ENCODE results near the gene PLPPR1. TPM values are rescaled to one million over a fixed set of nuclear protein-coding genes. Genes with fewer than 3 reads are reported as not detected.
"Not testable (repeated sequence)": the region's sequence is repeated elsewhere in the genome, so short reads cannot be mapped to it uniquely, and the experiment has no call there.

PLPPR1 gene
- total and polyA plus RNA-seq, 7 experiments from 2014 or later, result not detected

DNA sequence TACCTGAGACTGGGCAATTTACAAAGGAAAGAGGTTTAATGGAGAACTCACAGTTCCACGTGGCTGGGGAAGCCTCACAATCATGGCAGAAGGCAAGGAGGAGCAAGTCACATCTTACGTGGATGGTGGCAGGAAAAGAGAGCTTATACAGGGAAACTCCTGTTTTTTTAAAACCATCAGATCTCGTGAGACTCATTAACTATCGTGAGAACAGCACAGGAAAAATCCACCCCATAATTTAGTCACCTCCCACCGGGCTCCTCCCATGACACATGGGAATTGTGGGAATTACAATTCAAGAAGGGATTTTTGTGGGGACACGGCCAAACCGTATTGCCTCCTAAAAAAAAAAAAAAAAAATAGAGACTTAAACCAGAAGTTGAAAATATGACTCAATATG lies 11.1 kb downstream of the PLPPR1 start:
- H3K4me1 Mint-ChIP-seq; H3K4me3 Mint-ChIP-seq; H3K27ac Mint-ChIP-seq; intact Hi-C loops (cut with micrococcal nuclease); H3K27ac ChIP-seq (ENCODE audit: low read depth, low read length); DNase-seq; H3K36me3 ChIP-seq (ENCODE audit: control insufficient read depth in 2 of 3, insufficient read depth in 3 of 3, low read length in 3 of 3); CTCF ChIA-PET; H3K27me3 ChIP-seq (ENCODE audit: control insufficient read depth in 2 of 2, insufficient read depth in 2 of 2, low read length in 2 of 2); H3K9me3 ChIP-seq (ENCODE audit: control insufficient read depth in 2 of 3, low read length in 3 of 3); H3K4me1 ChIP-seq (ENCODE audit: control insufficient read depth in 2 of 2, insufficient read depth in 2 of 2, low read length in 2 of 2); H3K27me3 Mint-ChIP-seq; ATAC-seq; H3K9me3 Mint-ChIP-seq; POLR2A ChIA-PET; H3K36me3 Mint-ChIP-seq; H3K4me3 ChIP-seq (ENCODE audit: low read length): not testable (repeated sequence)

GRCh38 chr9:101047848-101048397 lies 19.4 kb downstream of the PLPPR1 start:
- Mint-ChIP-seq H3K27ac (no peak overlapping the region), H3K4me3 (no peak overlapping the region), H3K4me1 (peaks cover 0 to 2% (median 0%) of the 10 kb centered on the region in 7 donors), H3K36me3 (no peaks in the 10 kb centered on the region), H3K9me3 (peaks cover 0 to 7% (median 0%) of the 10 kb centered on the region in 11 donors), H3K27me3 (peaks cover 0 to 11% (median 0%) of the 10 kb centered on the region in 5 donors)
- DNase-seq (no peak), ATAC-seq (no peak)
- Histone ChIP-seq H3K36me3 (ENCODE audit: control insufficient read depth in 2 of 3, insufficient read depth in 3 of 3, low read length in 3 of 3) (no peaks in the 10 kb centered on the region), H3K4me3 (ENCODE audit: low read length) (no peak overlapping the region), H3K9me3 (ENCODE audit: control insufficient read depth in 2 of 3, low read length in 3 of 3) (no peaks in the 10 kb centered on the region), H3K4me1 (ENCODE audit: control insufficient read depth in 2 of 2, insufficient read depth in 2 of 2, low read length in 2 of 2) (no peaks in the 10 kb centered on the region), H3K27ac (ENCODE audit: low read depth, low read length) (no peak overlapping the region), H3K27me3 (ENCODE audit: control insufficient read depth in 2 of 2, insufficient read depth in 2 of 2, low read length in 2 of 2) (no peaks in the 10 kb centered on the region)
- ChIA-PET POLR2A (no interaction called here), CTCF (no interaction called here)
- intact Hi-C loops (cut with micrococcal nuclease), result no loop called here

DNA sequence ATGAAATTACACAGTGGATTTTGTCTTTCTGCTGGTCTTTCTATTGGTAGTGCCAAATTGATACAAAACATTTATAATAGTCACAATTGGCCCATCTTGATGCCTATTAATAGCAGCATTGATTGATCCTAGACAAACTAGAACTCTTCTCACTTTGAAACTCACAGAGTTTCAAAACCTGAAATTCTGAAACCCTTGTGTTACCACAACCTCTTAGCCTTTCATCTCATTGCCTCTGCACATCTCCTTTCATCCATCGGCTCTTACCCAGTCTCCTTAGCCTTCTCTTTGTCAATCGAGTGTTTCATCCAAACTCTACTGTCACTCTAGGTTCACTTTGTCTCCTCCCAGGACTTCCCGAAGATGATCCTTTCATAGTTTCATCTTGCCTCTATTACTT lies 22.1 kb downstream of the PLPPR1 start:
- ChIA-PET CTCF (no interaction called here), POLR2A (no interaction called here)
- Histone ChIP-seq H3K27me3 (ENCODE audit: control insufficient read depth in 2 of 2, insufficient read depth in 2 of 2, low read length in 2 of 2) (no peaks in the 10 kb centered on the region), H3K27ac (ENCODE audit: low read depth, low read length) (no peak overlapping the region), H3K4me1 (ENCODE audit: control insufficient read depth in 2 of 2, insufficient read depth in 2 of 2, low read length in 2 of 2) (no peaks in the 10 kb centered on the region), H3K4me3 (ENCODE audit: low read length) (no peak overlapping the region), H3K9me3 (ENCODE audit: control insufficient read depth in 2 of 3, low read length in 3 of 3) (no peaks in the 10 kb centered on the region), H3K36me3 (ENCODE audit: control insufficient read depth in 2 of 3, insufficient read depth in 3 of 3, low read length in 3 of 3) (no peaks in the 10 kb centered on the region)
- intact Hi-C loops (cut with micrococcal nuclease), result no loop called here
- Mint-ChIP-seq H3K9me3 (peaks cover 0 to 10% (median 2%) of the 10 kb centered on the region in 11 donors), H3K27me3 (peaks cover 0 to 27% (median 6%) of the 10 kb centered on the region in 5 donors), H3K4me3 (no peak overlapping the region), H3K27ac (no peak overlapping the region), H3K36me3 (no peaks in the 10 kb centered on the region), H3K4me1 (no peaks in the 10 kb centered on the region)
- no peak for ATAC-seq
- DNase-seq, result no peak

DNA sequence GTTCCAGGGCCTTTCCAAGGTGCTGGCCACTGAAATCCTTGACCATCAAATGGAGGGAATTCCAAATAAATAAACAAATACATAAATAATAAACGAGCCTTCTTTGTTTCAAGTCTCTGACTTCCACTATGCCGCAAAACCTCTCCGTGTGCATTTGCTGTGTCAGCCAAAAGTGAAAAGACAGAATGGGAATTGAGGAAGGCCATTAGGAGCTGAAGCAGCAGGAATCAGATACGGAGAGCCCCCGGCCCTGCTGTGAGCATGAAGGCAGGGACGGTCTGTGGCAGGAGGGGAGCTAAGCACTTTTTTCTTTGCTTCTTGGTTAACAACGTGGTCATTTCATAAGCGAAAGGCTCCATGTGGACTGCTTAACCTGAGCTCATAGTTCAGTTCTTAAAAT lies 26.1 kb downstream of the PLPPR1 start:
- H3K36me3 Mint-ChIP-seq, result no peaks in the 10 kb centered on the region
- Histone ChIP-seq H3K27me3 (ENCODE audit: control insufficient read depth in 2 of 2, insufficient read depth in 2 of 2, low read length in 2 of 2) (no peaks in the 10 kb centered on the region), H3K36me3 (ENCODE audit: control insufficient read depth in 2 of 3, insufficient read depth in 3 of 3, low read length in 3 of 3) (no peaks in the 10 kb centered on the region), H3K9me3 (ENCODE audit: control insufficient read depth in 2 of 3, low read length in 3 of 3) (no peaks in the 10 kb centered on the region), H3K27ac (ENCODE audit: low read depth, low read length) (no peak overlapping the region), H3K4me3 (ENCODE audit: low read length) (no peak overlapping the region), H3K4me1 (ENCODE audit: control insufficient read depth in 2 of 2, insufficient read depth in 2 of 2, low read length in 2 of 2) (no peaks in the 10 kb centered on the region)
- ChIA-PET CTCF (no interaction called here), POLR2A (no interaction called here)
- ATAC-seq (no peak), DNase-seq (no peak)
- peaks cover 0 to 10% (median 0%) of the 10 kb centered on the region in 11 donors for H3K9me3 Mint-ChIP-seq
- no peak overlapping the region for H3K27ac Mint-ChIP-seq
- peaks cover 0 to 37% (median 19%) of the 10 kb centered on the region in 5 donors for H3K27me3 Mint-ChIP-seq
- H3K4me3 Mint-ChIP-seq, result no peak overlapping the region
- no peaks in the 10 kb centered on the region for H3K4me1 Mint-ChIP-seq
- intact Hi-C loops (cut with micrococcal nuclease), result no loop called here

DNA sequence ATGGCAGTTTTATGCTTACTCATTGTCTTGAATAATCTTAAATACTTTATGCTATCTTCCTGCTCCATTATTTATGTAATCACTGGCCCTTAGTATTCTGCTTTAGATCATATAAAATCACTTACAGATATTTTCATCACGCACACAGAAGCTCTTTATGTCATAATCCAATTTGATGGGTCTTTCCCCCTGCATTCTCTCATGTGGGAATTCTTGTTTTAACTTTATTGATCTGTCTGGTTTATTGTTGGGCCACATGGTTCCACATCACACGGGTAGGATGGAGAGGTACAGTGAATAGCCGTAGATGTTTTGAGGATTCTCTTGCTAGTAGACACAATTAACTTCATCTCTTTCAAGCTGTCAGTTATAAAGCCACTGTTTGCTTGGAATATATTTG lies 27.0 kb downstream of the PLPPR1 start:
- ATAC-seq (no peak), DNase-seq (no peak)
- Mint-ChIP-seq H3K9me3 (peaks cover 0 to 10% (median 0%) of the 10 kb centered on the region in 11 donors), H3K36me3 (no peaks in the 10 kb centered on the region), H3K27ac (no peak overlapping the region), H3K4me3 (no peak overlapping the region), H3K27me3 (peaks cover 0 to 37% (median 19%) of the 10 kb centered on the region in 5 donors), H3K4me1 (no peaks in the 10 kb centered on the region)
- intact Hi-C loops (cut with micrococcal nuclease), result no loop called here
- ChIA-PET CTCF (no interaction called here), POLR2A (no interaction called here)
- Histone ChIP-seq H3K27ac (ENCODE audit: low read depth, low read length) (no peak overlapping the region), H3K36me3 (ENCODE audit: control insufficient read depth in 2 of 3, insufficient read depth in 3 of 3, low read length in 3 of 3) (no peaks in the 10 kb centered on the region), H3K4me1 (ENCODE audit: control insufficient read depth in 2 of 2, insufficient read depth in 2 of 2, low read length in 2 of 2) (no peaks in the 10 kb centered on the region), H3K9me3 (ENCODE audit: control insufficient read depth in 2 of 3, low read length in 3 of 3) (no peaks in the 10 kb centered on the region), H3K27me3 (ENCODE audit: control insufficient read depth in 2 of 2, insufficient read depth in 2 of 2, low read length in 2 of 2) (no peaks in the 10 kb centered on the region), H3K4me3 (ENCODE audit: low read length) (no peak overlapping the region)

DNA sequence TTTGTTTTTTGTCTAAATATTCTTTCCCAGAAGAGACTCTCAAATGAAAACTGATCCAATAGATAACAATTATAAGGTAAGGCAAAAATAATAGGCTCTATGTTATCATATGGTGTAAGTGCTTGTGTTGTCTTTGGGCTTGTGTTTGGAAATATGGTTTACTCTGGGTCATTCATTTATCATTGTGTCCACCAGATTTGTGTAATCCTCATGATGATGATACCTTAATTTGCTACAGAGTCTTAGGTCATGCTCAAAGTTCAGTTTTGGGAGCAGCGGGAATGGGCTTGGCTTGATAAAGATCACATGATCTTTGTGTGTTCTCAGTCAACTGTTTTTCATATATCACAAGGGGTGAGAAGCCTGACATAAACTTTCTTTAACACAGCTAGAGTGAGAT lies 34.2 kb downstream of the PLPPR1 start:
- intact Hi-C loops (cut with micrococcal nuclease), result no loop called here
- Mint-ChIP-seq H3K4me1 (no peaks in the 10 kb centered on the region), H3K27me3 (peaks cover 0 to 5% (median 3%) of the 10 kb centered on the region in 5 donors), H3K4me3 (no peak overlapping the region), H3K9me3 (no peaks in the 10 kb centered on the region), H3K36me3 (no peaks in the 10 kb centered on the region), H3K27ac (no peak overlapping the region)
- DNase-seq, result no peak
- no peak for ATAC-seq
- Histone ChIP-seq H3K9me3 (ENCODE audit: control insufficient read depth in 2 of 3, low read length in 3 of 3) (no peaks in the 10 kb centered on the region), H3K36me3 (ENCODE audit: control insufficient read depth in 2 of 3, insufficient read depth in 3 of 3, low read length in 3 of 3) (no peaks in the 10 kb centered on the region), H3K4me3 (ENCODE audit: low read length) (no peak overlapping the region), H3K27ac (ENCODE audit: low read depth, low read length) (no peak overlapping the region), H3K4me1 (ENCODE audit: control insufficient read depth in 2 of 2, insufficient read depth in 2 of 2, low read length in 2 of 2) (no peaks in the 10 kb centered on the region), H3K27me3 (ENCODE audit: control insufficient read depth in 2 of 2, insufficient read depth in 2 of 2, low read length in 2 of 2) (no peaks in the 10 kb centered on the region)
- ChIA-PET POLR2A (no interaction called here), CTCF (no interaction called here)

DNA sequence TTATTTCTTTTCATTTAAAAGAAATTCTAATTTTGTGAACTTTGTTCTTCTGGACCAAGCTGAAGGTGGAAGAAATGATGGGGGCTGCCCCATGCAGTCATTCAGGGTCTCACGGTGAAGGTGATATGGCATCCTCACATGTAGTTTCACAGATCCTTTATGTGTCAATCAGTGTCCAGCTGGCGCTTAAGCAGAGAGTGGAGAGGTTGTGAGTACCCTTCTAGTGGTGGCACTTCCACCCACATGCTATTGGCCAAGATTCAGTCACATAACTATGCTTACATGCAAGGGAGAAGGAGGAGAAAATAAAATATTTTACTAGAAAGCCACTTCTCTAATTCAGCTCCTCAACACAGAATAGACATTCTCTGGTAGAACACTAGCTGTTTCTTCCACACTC lies 34.7 kb downstream of the PLPPR1 start:
- H3K4me1 ChIP-seq (ENCODE audit: control insufficient read depth in 2 of 2, insufficient read depth in 2 of 2, low read length in 2 of 2), result no peaks in the 10 kb centered on the region
- no peaks in the 10 kb centered on the region for H3K9me3 ChIP-seq (ENCODE audit: control insufficient read depth in 2 of 3, low read length in 3 of 3)
- Mint-ChIP-seq H3K4me1 (no peaks in the 10 kb centered on the region), H3K27me3 (peaks cover 0 to under 1% (median 0%) of the 10 kb centered on the region in 5 donors), H3K27ac (no peak overlapping the region), H3K9me3 (peaks cover 0 to 2% (median 0%) of the 10 kb centered on the region in 11 donors), H3K36me3 (no peaks in the 10 kb centered on the region), H3K4me3 (no peak overlapping the region)
- no peak for ATAC-seq
- DNase-seq, result no peak
- CTCF ChIA-PET, result no interaction called here
- intact Hi-C loops (cut with micrococcal nuclease), result no loop called here
- H3K27me3 ChIP-seq (ENCODE audit: control insufficient read depth in 2 of 2, insufficient read depth in 2 of 2, low read length in 2 of 2), result no peaks in the 10 kb centered on the region
- H3K36me3 ChIP-seq (ENCODE audit: control insufficient read depth in 2 of 3, insufficient read depth in 3 of 3, low read length in 3 of 3), result no peaks in the 10 kb centered on the region
- POLR2A ChIA-PET, result no interaction called here
- no peak overlapping the region for H3K27ac ChIP-seq (ENCODE audit: low read depth, low read length)
- H3K4me3 ChIP-seq (ENCODE audit: low read length), result no peak overlapping the region

All from naive thymus-derived CD4-positive, alpha-beta T cell (primary cell).